HG03354 (cell line): ENCODE data around the gene RAD9A.
A peak's percentile ranks its signal among the peaks of the same experiment; 100 is the strongest.
"Not testable (repeated sequence)": the region's sequence is repeated elsewhere in the genome, so short reads cannot be mapped to it uniquely, and the experiment has no call there.

ENCODE experiments used
- ATAC-seq: cut with Tn5 transposase; IDR thresholded peaks from one replicate; pipeline ENCODE4 v1.9.1; 2021; ENCODE audit warnings: mild to moderate bottlenecking; ENCODE audit not compliant: unreplicated experiment, poor library complexity, severe bottlenecking

RAD9A gene

GRCh38 chr11:67393990-67394389 lies 2.2 kb downstream of the RAD9A start:
- no peak for ATAC-seq

- no peak for ATAC-seq
These were observed 3.9 kb downstream of the RAD9A start for GRCh38 chr11:67395555-67396258.

- ATAC-seq: no peak
These were observed 4.4 kb downstream of the RAD9A start for GRCh38 chr11:67396259-67396581.

GRCh38 chr11:67396587-67397389 lies 5.0 kb downstream of the RAD9A start:
- no peak for ATAC-seq

- no peak for ATAC-seq
These were observed 5.8 kb downstream of the RAD9A start for GRCh38 chr11:67397536-67397935.

GRCh38 chr11:67397986-67398660 lies 6.3 kb downstream of the RAD9A start:
- no peak for ATAC-seq

GRCh38 chr11:67398661-67399563 lies 7.1 kb downstream of the RAD9A start:
- no peak for ATAC-seq

- ATAC-seq: no peak
These were observed 8.6 kb downstream of the RAD9A start for GRCh38 chr11:67400251-67400941.

- ATAC-seq: no peak
These were observed 9.2 kb downstream of the RAD9A start for GRCh38 chr11:67400942-67401494.

- ATAC-seq: peak; percentile 76
These were observed 9.9 kb downstream of the RAD9A start, which contains the start of gene PPP1CA for GRCh38 chr11:67401495-67402191. Gene PPP1CA, minus strand, starts transcription at chr11:67401858. Its CDS starts 76 bp downstream, at chr11:67401782.

- ATAC-seq: not testable (repeated sequence)
These were observed 10.5 kb downstream of the RAD9A start for GRCh38 chr11:67402192-67402839.

- ATAC-seq: not testable (repeated sequence)
These were observed 11.3 kb downstream of the RAD9A start for GRCh38 chr11:67403085-67403484.

- no peak for ATAC-seq
These were observed 12.9 kb downstream of the RAD9A start for GRCh38 chr11:67404515-67405195.

GRCh38 chr11:67405196-67405567 lies 13.4 kb downstream of the RAD9A start:
- ATAC-seq: no peak

- no peak for ATAC-seq
These were observed 14.0 kb downstream of the RAD9A start for GRCh38 chr11:67405688-67406339.

GRCh38 chr11:67406420-67406968 lies 14.7 kb downstream of the RAD9A start:
- no peak for ATAC-seq
